22Rv1 (cell line): Measurements from ENCODE around the gene PROM1.

ENCODE experiments used
- ZFX ChIP-seq: fragments of 450-650 bp; IDR thresholded peaks from 2 replicates; pipeline ENCODE4 v1.6.1; 2017; ENCODE audit warnings: antibody characterized with exemption, borderline replicate concordance
- TF ChIP-seq, protein P1 (sequence below): fragments of 450-650 bp; IDR thresholded peaks from 2 replicates; pipeline ENCODE4 v1.5.1; 2017; ENCODE audit warnings: mild to moderate bottlenecking

DNA sequence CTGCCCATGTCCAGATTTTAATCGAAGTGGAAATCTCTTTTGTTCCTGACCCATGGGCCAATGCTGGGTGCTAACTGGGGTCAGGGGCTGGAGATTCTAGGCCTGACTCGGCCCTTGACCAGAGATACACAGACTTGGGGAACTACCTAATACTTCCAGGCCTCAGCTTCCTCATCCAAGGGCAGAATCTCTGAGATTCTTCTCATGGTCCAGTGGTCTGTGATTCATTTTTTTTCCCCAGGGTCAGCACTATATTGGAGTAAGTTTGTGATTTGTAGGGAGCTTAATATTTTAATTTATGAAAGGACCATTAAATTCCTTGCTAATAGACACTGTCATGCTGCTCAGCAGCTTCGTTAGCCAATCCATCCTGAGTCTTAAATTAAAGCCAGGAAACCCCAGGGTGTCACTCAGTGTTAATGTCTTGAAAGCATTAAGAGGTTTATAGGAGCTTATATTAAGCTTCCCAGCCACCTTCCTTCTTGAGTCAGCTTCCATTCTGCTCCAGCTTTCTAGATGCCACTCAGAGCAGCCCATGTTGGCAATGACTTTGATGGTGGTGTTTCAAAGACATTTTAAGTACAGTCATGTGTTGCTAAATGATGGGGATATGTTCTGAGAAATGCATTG, 27.0 kb upstream of the PROM1 start:
- TF ChIP-seq, protein P1, sequence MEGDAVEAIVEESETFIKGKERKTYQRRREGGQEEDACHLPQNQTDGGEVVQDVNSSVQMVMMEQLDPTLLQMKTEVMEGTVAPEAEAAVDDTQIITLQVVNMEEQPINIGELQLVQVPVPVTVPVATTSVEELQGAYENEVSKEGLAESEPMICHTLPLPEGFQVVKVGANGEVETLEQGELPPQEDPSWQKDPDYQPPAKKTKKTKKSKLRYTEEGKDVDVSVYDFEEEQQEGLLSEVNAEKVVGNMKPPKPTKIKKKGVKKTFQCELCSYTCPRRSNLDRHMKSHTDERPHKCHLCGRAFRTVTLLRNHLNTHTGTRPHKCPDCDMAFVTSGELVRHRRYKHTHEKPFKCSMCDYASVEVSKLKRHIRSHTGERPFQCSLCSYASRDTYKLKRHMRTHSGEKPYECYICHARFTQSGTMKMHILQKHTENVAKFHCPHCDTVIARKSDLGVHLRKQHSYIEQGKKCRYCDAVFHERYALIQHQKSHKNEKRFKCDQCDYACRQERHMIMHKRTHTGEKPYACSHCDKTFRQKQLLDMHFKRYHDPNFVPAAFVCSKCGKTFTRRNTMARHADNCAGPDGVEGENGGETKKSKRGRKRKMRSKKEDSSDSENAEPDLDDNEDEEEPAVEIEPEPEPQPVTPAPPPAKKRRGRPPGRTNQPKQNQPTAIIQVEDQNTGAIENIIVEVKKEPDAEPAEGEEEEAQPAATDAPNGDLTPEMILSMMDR, result no peak
- TF ChIP-seq ZFX, result no peak
